Neutrophil (primary cell): Measurements from ENCODE around the gene CTBP2.

Experiments used
- H3K27ac ChIP-seq: fragments of 200-600 bp; sonication (generic); 2 replicates; pipeline ENCODE4 v1.5.1; 2016; ENCODE audit warnings: mild to moderate bottlenecking, moderate library complexity
- H3K27me3 ChIP-seq: fragments of 200-600 bp; sonication (generic); 2 replicates; pipeline ENCODE4 v1.6.0; 2016; ENCODE audit warnings: mild to moderate bottlenecking
- H3K36me3 ChIP-seq: fragments of 200-600 bp; sonication (generic); 2 replicates; pipeline ENCODE4 v1.5.1; 2017
- H3K4me1 ChIP-seq, 2 experiments: fragments of 200-600 bp in 1 of 2; sonication (generic) in 1 of 2; 1 replicate in 1 of 2; 2 replicates in 1 of 2; pipeline versions ENCODE4 v1.5.1 to v1.6.1; 2013 to 2016; ENCODE audit warnings: low read depth in 1 of 2, low read length in 1 of 2, mild to moderate bottlenecking in 1 of 2, moderate library complexity in 1 of 2; ENCODE audit not compliant: control insufficient read depth in 1 of 2, insufficient read depth in 1 of 2
- H3K4me3 ChIP-seq, 2 experiments: fragments of 200-600 bp in 1 of 2; sonication (generic) in 1 of 2; 1 replicate in 1 of 2; 2 replicates in 1 of 2; pipeline ENCODE4 v1.5.1; 2013 to 2016; ENCODE audit warnings: low read depth in 1 of 2, low read length in 1 of 2, mild to moderate bottlenecking in 1 of 2, moderate library complexity in 1 of 2
- H3K9me3 ChIP-seq: fragments of 200-600 bp; sonication (generic); 2 replicates; pipeline ENCODE4 v1.5.1; 2016
- CTCF ChIP-seq: fragments of 200-600 bp; sonication (generic); IDR thresholded peaks from 2 replicates; pipeline ENCODE4 v1.5.1; 2016; ENCODE audit warnings: antibody characterized with exemption

The CTBP2 gene

GRCh38 chr10:125029584-125030242 lies 130.7 kb downstream of the CTBP2 start:
- Histone ChIP-seq H3K4me3 (no peak overlapping the region), H3K4me1 (no peaks in the 10 kb centered on the region), H3K36me3 (peaks cover 53% of the 10 kb centered on the region), H3K9me3 (no peaks in the 10 kb centered on the region), H3K27ac (no peak overlapping the region), H3K27me3 (no peaks in the 10 kb centered on the region)
- TF ChIP-seq CTCF: no peak

GRCh38 chr10:125027871-125028869 lies 132.2 kb downstream of the CTBP2 start:
- TF ChIP-seq CTCF: no peak
- H3K27ac ChIP-seq: no peak overlapping the region
- no peak overlapping the region for H3K4me3 ChIP-seq
- H3K27me3 ChIP-seq: no peaks in the 10 kb centered on the region
- no peaks in the 10 kb centered on the region for H3K9me3 ChIP-seq
- peaks cover 54% of the 10 kb centered on the region for H3K36me3 ChIP-seq
- no peaks in the 10 kb centered on the region for H3K4me1 ChIP-seq

- TF ChIP-seq CTCF: no peak
- Histone ChIP-seq H3K27ac (no peak overlapping the region), H3K4me3 (no peak overlapping the region), H3K4me1 (peaks cover 5 to 10% of the 10 kb centered on the region in 2 experiments), H3K9me3 (no peaks in the 10 kb centered on the region), H3K36me3 (peaks cover 53% of the 10 kb centered on the region), H3K27me3 (no peaks in the 10 kb centered on the region)
Observed at GRCh38 chr10:125026974-125027735, 133.2 kb downstream of the CTBP2 start.

- H3K9me3 ChIP-seq: no peaks in the 10 kb centered on the region
- H3K4me1 ChIP-seq: peaks cover 7 to 14% of the 10 kb centered on the region in 2 experiments
- no peak overlapping the region for H3K4me3 ChIP-seq
- TF ChIP-seq CTCF: no peak
- H3K27ac ChIP-seq: no peak overlapping the region
- H3K36me3 ChIP-seq: peaks cover 53% of the 10 kb centered on the region
- H3K27me3 ChIP-seq: no peaks in the 10 kb centered on the region
Observed at GRCh38 chr10:125026036-125026931, 134.1 kb downstream of the CTBP2 start.
